Parathyroid adenoma (tissue), 2 donors: ENCODE measurements around the gene CADM2.

Experiments used
- H2AFZ ChIP-seq: fragments of 300-600 bp; sonication (generic); one replicate; pipeline ENCODE4 v1.7.0; 2017; ENCODE audit warnings: antibody characterized with exemption, mild to moderate bottlenecking
- H3K27ac ChIP-seq: fragments of 300-600 bp; sonication (generic); one replicate; pipeline ENCODE4 v1.7.0; 2017
- H3K27me3 ChIP-seq: fragments of 300-600 bp; sonication (generic); one replicate; pipeline ENCODE4 v1.7.0; 2017; ENCODE audit warnings: low read length; ENCODE audit not compliant: control insufficient read depth, insufficient read depth
- H3K36me3 ChIP-seq: fragments of 300-600 bp; sonication (generic); one replicate; pipeline ENCODE4 v1.7.0; 2017; ENCODE audit warnings: low read length; ENCODE audit not compliant: control insufficient read depth, insufficient read depth
- H3K4me1 ChIP-seq: fragments of 300-600 bp; sonication (generic); one replicate; pipeline ENCODE4 v1.7.0; 2017; ENCODE audit warnings: control low read depth
- H3K4me2 ChIP-seq: fragments of 300-600 bp; sonication (generic); one replicate; pipeline ENCODE4 v1.7.0; 2017; ENCODE audit warnings: low read length
- H3K4me3 ChIP-seq: fragments of 300-600 bp; sonication (generic); one replicate; pipeline ENCODE4 v1.7.0; 2017; ENCODE audit warnings: low read depth, low read length
- H3K79me2 ChIP-seq: fragments of 300-600 bp; sonication (generic); one replicate; pipeline ENCODE4 v1.7.0; 2017; ENCODE audit warnings: control low read depth
- H3K9ac ChIP-seq: fragments of 300-600 bp; sonication (generic); one replicate; pipeline ENCODE4 v1.7.0; 2017; ENCODE audit warnings: mild to moderate bottlenecking
- H3K9me3 ChIP-seq: fragments of 300-600 bp; sonication (generic); one replicate; pipeline ENCODE4 v1.7.0; 2017; ENCODE audit warnings: low read length; ENCODE audit not compliant: control insufficient read depth
- CTCF ChIP-seq: fragments of 300-600 bp; sonication (generic); IDR thresholded peaks from one replicate; pipeline ENCODE4 v1.7.0; 2017; ENCODE audit warnings: antibody characterized with exemption, mild to moderate bottlenecking
- donor health status: primary hyperparathyroidism.

CADM2 gene

GRCh38 chr3:85626662-85627061 lies 667.9 kb downstream of the CADM2 start:
- Histone ChIP-seq H3K79me2 (no peaks in the 10 kb centered on the region), H3K27ac (no peak overlapping the region), H3K4me2 (no peak overlapping the region), H3K4me1 (no peaks in the 10 kb centered on the region), H3K4me3 (no peak overlapping the region), H3K36me3 (no peaks in the 10 kb centered on the region), H2AFZ (no peak overlapping the region), H3K9me3 (no peaks in the 10 kb centered on the region), H3K27me3 (no peaks in the 10 kb centered on the region), H3K9ac (no peak overlapping the region)
- no peak for TF ChIP-seq CTCF

- Histone ChIP-seq H2AFZ (no peak overlapping the region), H3K27ac (no peak overlapping the region), H3K9me3 (no peaks in the 10 kb centered on the region), H3K9ac (no peak overlapping the region), H3K4me1 (no peaks in the 10 kb centered on the region), H3K79me2 (no peaks in the 10 kb centered on the region), H3K4me3 (no peak overlapping the region), H3K36me3 (no peaks in the 10 kb centered on the region), H3K27me3 (no peaks in the 10 kb centered on the region), H3K4me2 (no peak overlapping the region)
- no peak for TF ChIP-seq CTCF
Observed at GRCh38 chr3:85627932-85628331, 669.1 kb downstream of the CADM2 start.

- no peaks in the 10 kb centered on the region for H3K4me1 ChIP-seq
- no peak overlapping the region for H3K27ac ChIP-seq
- H3K79me2 ChIP-seq, result no peaks in the 10 kb centered on the region
- no peaks in the 10 kb centered on the region for H3K9me3 ChIP-seq
- H2AFZ ChIP-seq, result no peak overlapping the region
- H3K27me3 ChIP-seq, result no peaks in the 10 kb centered on the region
- H3K4me3 ChIP-seq, result no peak overlapping the region
- H3K4me2 ChIP-seq, result no peak overlapping the region
- H3K36me3 ChIP-seq, result no peaks in the 10 kb centered on the region
- no peak for TF ChIP-seq CTCF
- H3K9ac ChIP-seq, result no peak overlapping the region
Observed at GRCh38 chr3:85631070-85631469, 672.3 kb downstream of the CADM2 start.

DNA sequence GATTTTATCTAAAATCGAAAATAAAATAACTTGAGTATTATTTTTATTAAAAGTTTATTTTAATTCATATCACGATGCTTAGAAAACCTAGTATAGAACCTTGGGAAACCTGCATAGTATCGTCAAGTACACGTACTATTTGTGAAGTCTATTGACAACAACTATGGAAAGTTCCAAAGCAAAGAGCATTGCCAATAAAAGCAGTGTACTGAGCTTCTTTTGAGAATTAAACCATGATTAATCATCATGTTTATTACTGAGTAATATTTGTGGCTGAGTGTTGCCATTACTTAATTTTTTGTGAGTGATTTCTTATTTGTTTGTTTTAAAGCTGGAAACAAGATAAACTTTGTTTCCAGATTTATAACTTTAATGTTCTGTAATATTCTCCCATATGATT lies 674.1 kb downstream of the CADM2 start:
- Histone ChIP-seq H3K4me2 (no peak overlapping the region), H3K4me1 (no peaks in the 10 kb centered on the region), H3K9me3 (no peaks in the 10 kb centered on the region), H3K79me2 (no peaks in the 10 kb centered on the region), H3K4me3 (no peak overlapping the region), H2AFZ (no peak overlapping the region), H3K36me3 (no peaks in the 10 kb centered on the region), H3K27me3 (no peaks in the 10 kb centered on the region), H3K9ac (no peak overlapping the region), H3K27ac (no peak overlapping the region)
- TF ChIP-seq CTCF, result no peak

DNA sequence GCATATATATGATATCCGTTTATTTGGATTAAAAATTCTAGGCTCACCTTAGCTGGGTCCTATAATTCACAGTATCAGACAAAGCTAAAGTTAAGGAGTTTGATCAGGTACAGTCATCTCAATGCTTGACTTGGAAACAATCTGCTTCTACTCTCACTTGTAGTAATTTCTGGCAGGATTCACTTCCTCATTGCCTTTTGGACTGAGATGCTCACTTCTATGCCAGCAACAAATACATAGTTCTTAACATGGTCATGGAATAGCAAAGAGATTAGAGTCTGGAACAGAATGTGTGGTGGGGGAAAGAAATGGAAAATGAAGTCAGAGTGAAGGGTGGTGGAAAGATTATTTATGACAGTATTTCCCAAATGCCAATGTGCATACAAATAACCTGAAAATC lies 693.6 kb downstream of the CADM2 start:
- no peaks in the 10 kb centered on the region for H3K4me1 ChIP-seq
- no peak overlapping the region for H3K27ac ChIP-seq
- no peaks in the 10 kb centered on the region for H3K36me3 ChIP-seq
- H3K27me3 ChIP-seq, result no peaks in the 10 kb centered on the region
- H3K4me3 ChIP-seq, result no peak overlapping the region
- no peaks in the 10 kb centered on the region for H3K9me3 ChIP-seq
- H3K9ac ChIP-seq, result no peak overlapping the region
- no peaks in the 10 kb centered on the region for H3K79me2 ChIP-seq
- no peak overlapping the region for H3K4me2 ChIP-seq
- no peak for TF ChIP-seq CTCF
- H2AFZ ChIP-seq, result no peak overlapping the region
